ENCODE data around the gene CDKN2B-AS1.

The CDKN2B-AS1 gene

DNA sequence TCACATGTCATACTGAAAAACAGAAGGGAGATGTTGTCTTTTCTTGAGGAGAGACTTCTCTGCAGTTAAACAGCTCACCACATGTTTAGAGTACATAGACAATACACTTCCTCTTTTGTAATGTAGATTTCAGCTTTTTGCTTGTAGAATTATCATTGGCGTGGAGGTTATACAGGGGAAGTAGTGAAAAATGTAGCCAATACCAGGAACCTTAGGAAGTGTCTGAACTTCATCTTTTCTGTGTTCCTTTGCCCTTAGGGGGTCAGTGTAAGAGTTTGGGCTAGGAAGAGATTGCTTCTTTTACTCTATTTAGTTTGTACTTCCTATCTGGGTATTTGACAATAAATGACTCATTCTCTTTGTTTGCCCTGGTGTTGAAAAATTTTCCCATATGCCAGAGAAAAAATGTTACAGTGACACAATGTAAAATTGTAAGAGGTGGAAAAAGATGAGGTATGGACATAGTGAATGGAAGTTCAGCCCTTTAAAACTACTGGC is 35.6 kb downstream of the CDKN2B-AS1 start:
- ChIA-PET CTCF (interaction anchor here (0.5 kb wide), 1 partner anchor 23 kb away, joined by 3 read pairs; no protein-coding TSS in a partner anchor), POLR2A (ENCODE audit: low non-redundant PET) (interaction anchor here (0.6 kb wide), 1 partner anchor 41 kb away, joined by 3 read pairs; no protein-coding TSS in a partner anchor)
- H3K27ac ChIP-seq = no peak overlapping the region
- TF ChIP-seq, protein P1, sequence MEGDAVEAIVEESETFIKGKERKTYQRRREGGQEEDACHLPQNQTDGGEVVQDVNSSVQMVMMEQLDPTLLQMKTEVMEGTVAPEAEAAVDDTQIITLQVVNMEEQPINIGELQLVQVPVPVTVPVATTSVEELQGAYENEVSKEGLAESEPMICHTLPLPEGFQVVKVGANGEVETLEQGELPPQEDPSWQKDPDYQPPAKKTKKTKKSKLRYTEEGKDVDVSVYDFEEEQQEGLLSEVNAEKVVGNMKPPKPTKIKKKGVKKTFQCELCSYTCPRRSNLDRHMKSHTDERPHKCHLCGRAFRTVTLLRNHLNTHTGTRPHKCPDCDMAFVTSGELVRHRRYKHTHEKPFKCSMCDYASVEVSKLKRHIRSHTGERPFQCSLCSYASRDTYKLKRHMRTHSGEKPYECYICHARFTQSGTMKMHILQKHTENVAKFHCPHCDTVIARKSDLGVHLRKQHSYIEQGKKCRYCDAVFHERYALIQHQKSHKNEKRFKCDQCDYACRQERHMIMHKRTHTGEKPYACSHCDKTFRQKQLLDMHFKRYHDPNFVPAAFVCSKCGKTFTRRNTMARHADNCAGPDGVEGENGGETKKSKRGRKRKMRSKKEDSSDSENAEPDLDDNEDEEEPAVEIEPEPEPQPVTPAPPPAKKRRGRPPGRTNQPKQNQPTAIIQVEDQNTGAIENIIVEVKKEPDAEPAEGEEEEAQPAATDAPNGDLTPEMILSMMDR (conservative IDR thresholded peaks at IDR 0.05; ENCODE audit: low read depth) = 0 out of 2 replicates have a peak, but pooled peaks have one; percentile 9
- DNase-seq (ENCODE audit: low spot score) = peak; percentile 71

DNA sequence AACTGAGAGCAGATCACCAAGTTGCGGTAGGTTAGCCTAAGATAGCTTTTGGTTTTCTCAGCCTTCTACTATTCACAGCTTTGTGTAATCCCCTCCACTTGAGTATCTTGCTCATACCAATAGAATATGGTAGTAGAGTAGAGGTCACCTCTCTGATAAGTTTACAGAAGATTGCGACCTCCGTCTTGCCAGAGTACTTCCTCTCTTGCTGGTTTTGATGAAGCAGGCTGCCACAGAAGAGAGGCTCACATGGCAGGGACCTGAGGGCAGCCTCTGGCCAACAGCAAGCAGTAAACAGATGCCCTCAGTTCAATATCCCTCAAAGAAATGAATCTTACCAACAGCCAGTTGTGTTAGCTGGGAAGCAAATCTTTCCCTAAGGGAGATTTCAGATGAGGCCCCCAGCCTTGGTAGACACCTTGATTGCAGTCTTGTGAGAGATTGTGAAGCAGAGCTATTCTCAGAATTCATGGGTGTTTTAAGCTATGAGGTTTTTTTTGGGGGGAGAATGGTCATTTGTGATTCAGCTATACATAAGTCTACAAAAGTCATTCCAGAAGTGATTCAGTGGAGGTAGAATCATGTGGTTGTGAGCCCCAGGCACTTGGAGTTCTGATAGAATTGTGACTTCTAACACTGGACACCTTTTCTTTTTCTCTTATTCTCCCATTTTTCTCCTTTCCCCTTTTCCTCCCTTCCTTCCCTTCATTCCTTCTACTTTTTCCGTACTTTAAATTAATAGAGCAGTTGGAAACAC is 37.2 kb downstream of the CDKN2B-AS1 start:
- ChIA-PET POLR2A (ENCODE audit: low non-redundant PET) (interaction anchor here (0.6 kb wide), 1 partner anchor 656 kb away, joined by 3 read pairs; no protein-coding TSS in a partner anchor), CTCF (interaction anchor here (0.6 to 0.7 kb wide), 2 partner anchors 23 to 526 kb away, joined by 3 to 4 read pairs; partner anchors contain the start of gene CDKN2B)

DNA sequence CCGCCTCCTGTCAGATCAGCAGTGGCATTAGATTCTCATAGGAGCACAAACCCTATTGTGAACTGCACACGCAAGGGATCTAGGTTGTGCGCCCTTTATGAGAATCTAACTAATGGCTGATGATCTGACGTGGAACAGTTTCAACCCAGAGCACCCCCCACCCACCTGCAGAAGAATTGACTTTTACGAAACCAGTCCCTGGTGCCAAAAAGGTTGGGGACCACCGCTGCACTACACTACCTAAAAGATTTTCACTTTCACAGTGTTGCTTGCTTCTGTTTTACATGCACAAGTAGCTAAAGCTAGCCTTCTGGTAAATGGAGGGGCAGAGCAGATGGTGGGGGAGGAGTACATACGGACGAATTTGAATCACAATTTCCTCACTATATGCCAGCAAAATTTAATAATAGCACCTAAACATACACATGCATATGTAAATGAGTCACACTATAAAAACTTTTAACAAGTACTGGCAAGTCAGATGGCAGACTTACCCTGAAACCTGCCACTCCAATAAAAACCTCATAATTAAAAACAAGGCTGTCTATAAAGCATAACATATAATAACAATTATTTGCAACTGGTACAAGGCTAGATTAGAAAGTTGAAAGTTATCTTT is 38.5 kb downstream of the CDKN2B-AS1 start:
- TF ChIP-seq, protein P1 (conservative IDR thresholded peaks at IDR 0.05; ENCODE audit: low read depth) = no peak
- DNase-seq (ENCODE audit: low spot score) = peak; percentile 62
- H3K27ac ChIP-seq = peak overlapping the region; percentile 51
- ChIA-PET CTCF (no interaction called here), POLR2A (ENCODE audit: low non-redundant PET) (no interaction called here)

More for the DNA sequence above, 37.2 kb downstream of the CDKN2B-AS1 start:
- TF ChIP-seq, protein P1 (conservative IDR thresholded peaks at IDR 0.05; ENCODE audit: low read depth) = no peak
- no peak for DNase-seq (ENCODE audit: low spot score)
- H3K27ac ChIP-seq = no peak overlapping the region

DNA sequence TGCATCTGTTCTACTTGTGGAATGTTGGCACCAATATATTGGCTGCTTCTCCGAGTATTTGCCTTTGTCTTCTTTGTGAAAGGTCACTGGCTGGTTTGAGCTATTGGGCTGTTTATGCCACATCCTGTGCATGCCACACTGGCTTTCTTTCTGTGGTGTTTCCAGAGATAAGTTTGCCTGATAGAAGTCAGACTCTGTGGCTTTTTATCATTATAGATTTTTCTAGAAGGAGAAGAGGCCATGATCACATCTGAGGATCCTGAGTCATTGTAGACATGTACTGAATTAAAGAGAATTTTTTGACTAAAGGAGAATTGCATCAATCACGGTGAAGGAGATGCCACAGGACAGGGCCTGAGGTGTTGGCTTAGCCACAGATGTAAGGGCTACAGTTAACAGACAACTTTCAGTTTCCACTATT is 41.0 kb downstream of the CDKN2B-AS1 start:
- no peak overlapping the region for H3K27ac ChIP-seq

DNA sequence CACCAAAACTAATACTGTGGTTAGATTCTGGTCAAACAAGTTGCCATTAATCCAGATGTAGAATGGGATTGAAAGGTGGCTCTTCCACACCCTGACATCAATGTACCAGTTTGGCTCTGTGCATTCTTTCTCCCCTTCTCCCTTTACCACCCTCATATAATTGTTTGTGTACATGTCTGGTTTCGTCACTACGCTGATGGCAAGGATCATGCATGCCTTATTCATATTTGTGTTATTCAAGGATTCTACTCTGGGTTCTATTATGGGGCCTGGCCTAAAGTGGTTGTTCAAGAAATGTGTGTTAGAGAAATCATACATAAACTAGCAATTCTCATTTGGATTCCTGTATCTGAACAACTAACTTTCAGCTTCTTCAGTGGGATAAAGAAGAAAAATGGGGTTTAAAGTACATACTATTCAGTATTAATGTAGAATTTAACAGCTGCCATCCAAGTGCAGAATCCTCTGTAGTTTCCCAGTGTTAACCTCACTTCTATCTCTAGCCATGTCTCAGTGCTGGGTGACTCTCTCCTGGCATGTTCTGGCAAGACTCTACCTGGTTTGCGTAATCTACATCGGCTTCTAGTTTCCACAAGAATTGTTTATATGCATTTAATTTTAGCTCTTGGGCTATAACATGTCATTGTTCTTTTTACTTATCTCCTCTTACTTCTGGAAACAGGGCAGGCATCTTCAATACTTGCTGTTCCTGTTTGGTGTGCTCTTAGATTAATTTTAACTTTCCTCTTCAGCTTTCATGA is 42.5 kb downstream of the CDKN2B-AS1 start:
- CTCF ChIA-PET = interaction anchor here (0.6 to 3.8 kb wide), 10 partner anchors 13 to 224 kb away, joined by 3 to 40 read pairs (median 5); partner anchors contain the start of gene CDKN2B
- peak; percentile 85 for DNase-seq (ENCODE audit: low spot score)
- POLR2A ChIA-PET (ENCODE audit: low non-redundant PET) = interaction anchor here (0.8 kb wide), 1 partner anchor 28 kb away, joined by 4 read pairs; the partner anchor contains the start of gene CDKN2B
- TF ChIP-seq, protein P1 (conservative IDR thresholded peaks at IDR 0.05; ENCODE audit: low read depth) = no peak
- no peak overlapping the region for H3K27ac ChIP-seq

More for the DNA sequence above, 41.0 kb downstream of the CDKN2B-AS1 start:
- CTCF ChIA-PET = no interaction called here
- TF ChIP-seq, protein P1 (conservative IDR thresholded peaks at IDR 0.05; ENCODE audit: low read depth) = no peak
- POLR2A ChIA-PET (ENCODE audit: low non-redundant PET) = no interaction called here
- no peak for DNase-seq (ENCODE audit: low spot score)
